ENCODE measurements around the gene SLC22A12. TPM values are rescaled to one million over a fixed set of nuclear protein-coding genes. Genes with fewer than 3 reads are reported as not detected.

Gene SLC22A12
- total RNA-seq, 1 donor from 2014 or later, result not detected

DNA sequence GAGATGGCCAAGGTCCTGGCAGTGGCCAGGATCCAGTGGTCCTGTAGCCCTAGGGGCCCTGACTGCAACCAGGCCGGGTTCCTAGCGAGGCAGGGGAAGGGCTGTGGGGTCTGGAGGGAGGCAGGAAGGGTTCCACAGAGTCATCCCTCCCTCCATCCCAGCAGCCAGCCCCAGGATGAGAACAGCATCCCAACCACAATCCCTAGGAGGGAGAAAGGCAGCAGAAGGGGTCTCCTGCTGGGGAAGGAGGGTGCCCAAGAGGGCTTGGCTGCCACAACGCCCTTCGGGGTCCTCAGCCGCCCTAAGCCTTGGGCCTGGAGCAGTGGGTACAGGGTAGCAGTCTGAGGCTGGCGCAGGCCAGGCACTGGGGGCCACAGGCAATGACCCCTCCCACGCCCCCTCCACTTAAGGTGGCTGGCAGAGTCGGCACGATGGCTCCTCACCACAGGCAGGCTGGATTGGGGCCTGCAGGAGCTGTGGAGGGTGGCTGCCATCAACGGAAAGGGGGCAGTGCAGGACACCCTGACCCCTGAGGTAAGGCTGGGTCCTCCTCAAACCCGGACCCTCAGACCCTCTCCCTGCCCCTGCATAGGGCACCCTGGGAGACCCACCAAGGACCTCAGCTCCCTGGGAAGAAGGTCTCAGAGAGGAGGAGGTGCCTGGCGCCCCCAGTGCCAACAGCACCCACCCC lies 7.2 kb downstream of the SLC22A12 start:
- TF ChIP-seq, protein P1, sequence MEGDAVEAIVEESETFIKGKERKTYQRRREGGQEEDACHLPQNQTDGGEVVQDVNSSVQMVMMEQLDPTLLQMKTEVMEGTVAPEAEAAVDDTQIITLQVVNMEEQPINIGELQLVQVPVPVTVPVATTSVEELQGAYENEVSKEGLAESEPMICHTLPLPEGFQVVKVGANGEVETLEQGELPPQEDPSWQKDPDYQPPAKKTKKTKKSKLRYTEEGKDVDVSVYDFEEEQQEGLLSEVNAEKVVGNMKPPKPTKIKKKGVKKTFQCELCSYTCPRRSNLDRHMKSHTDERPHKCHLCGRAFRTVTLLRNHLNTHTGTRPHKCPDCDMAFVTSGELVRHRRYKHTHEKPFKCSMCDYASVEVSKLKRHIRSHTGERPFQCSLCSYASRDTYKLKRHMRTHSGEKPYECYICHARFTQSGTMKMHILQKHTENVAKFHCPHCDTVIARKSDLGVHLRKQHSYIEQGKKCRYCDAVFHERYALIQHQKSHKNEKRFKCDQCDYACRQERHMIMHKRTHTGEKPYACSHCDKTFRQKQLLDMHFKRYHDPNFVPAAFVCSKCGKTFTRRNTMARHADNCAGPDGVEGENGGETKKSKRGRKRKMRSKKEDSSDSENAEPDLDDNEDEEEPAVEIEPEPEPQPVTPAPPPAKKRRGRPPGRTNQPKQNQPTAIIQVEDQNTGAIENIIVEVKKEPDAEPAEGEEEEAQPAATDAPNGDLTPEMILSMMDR (IDR thresholded peaks at IDR 0.05; ENCODE audit: insufficient read depth, low read length, severe bottlenecking), result no peak
- DNase-seq (ENCODE audit: low read depth) (no peak), FAIRE-seq (no peak)
- Histone ChIP-seq H3K36me3 (ENCODE audit: control insufficient read depth, insufficient read depth, low read length) (no peaks in the 10 kb centered on the region), H3K27me3 (ENCODE audit: control insufficient read depth, insufficient read depth, low read length) (no peaks in the 10 kb centered on the region), H3K4me3 (ENCODE audit: low read depth, low read length) (no peak overlapping the region)

- Histone ChIP-seq H3K27me3 (ENCODE audit: control insufficient read depth, insufficient read depth, low read length) (no peaks in the 10 kb centered on the region), H3K36me3 (ENCODE audit: control insufficient read depth, insufficient read depth, low read length) (no peaks in the 10 kb centered on the region), H3K4me3 (ENCODE audit: low read depth, low read length) (no peak overlapping the region)
- no peak for FAIRE-seq
- no peak for DNase-seq (ENCODE audit: low read depth)
- TF ChIP-seq, protein P1 (IDR thresholded peaks at IDR 0.05; ENCODE audit: insufficient read depth, low read length, severe bottlenecking), result no peak
Measured at GRCh38 chr11:64598797-64599697, 8.0 kb downstream of the SLC22A12 start.

- Histone ChIP-seq H3K36me3 (ENCODE audit: control insufficient read depth, insufficient read depth, low read length) (no peaks in the 10 kb centered on the region), H3K27me3 (ENCODE audit: control insufficient read depth, insufficient read depth, low read length) (no peaks in the 10 kb centered on the region), H3K4me3 (ENCODE audit: low read depth, low read length) (no peak overlapping the region)
- FAIRE-seq (no peak), DNase-seq (ENCODE audit: low read depth) (no peak)
- TF ChIP-seq, protein P1 (IDR thresholded peaks at IDR 0.05; ENCODE audit: insufficient read depth, low read length, severe bottlenecking), result no peak
Measured at GRCh38 chr11:64599698-64600211, 8.7 kb downstream of the SLC22A12 start.

DNA sequence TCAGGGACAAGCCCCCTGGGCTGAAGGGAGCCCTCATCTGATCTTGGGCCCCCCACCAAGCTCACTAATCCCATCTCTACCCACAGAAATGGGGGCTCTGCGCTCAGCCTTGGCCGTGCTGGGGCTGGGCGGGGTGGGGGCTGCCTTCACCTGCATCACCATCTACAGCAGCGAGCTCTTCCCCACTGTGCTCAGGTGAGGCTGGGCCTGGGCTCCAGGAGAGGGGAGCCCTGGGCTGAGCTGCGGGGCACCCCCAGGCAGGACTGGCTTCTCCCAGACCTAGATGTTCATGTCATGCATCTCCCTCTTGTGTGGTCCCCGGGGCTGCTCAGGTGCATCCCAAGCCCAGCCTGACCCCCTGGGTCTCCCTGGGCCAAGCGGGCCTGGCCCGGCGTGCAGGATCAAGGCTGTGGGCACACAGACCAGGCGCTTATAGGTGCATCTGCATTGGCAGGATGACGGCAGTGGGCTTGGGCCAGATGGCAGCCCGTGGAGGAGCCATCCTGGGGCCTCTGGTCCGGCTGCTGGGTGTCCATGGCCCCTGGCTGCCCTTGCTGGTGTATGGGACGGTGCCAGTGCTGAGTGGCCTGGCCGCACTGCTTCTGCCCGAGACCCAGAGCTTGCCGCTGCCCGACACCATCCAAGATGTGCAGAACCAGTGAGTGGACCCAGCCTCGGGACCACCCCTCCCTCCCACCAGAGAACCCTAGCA lies 9.4 kb downstream of the SLC22A12 start:
- Histone ChIP-seq H3K27me3 (ENCODE audit: control insufficient read depth, insufficient read depth, low read length) (no peaks in the 10 kb centered on the region), H3K36me3 (ENCODE audit: control insufficient read depth, insufficient read depth, low read length) (no peaks in the 10 kb centered on the region), H3K4me3 (ENCODE audit: low read depth, low read length) (no peak overlapping the region)
- TF ChIP-seq, protein P1 (IDR thresholded peaks at IDR 0.05; ENCODE audit: insufficient read depth, low read length, severe bottlenecking), result no peak
- FAIRE-seq (no peak), DNase-seq (ENCODE audit: low read depth) (no peak)

- TF ChIP-seq, protein P1 (IDR thresholded peaks at IDR 0.05; ENCODE audit: insufficient read depth, low read length, severe bottlenecking), result no peak
- Histone ChIP-seq H3K4me3 (ENCODE audit: low read depth, low read length) (no peak overlapping the region), H3K36me3 (ENCODE audit: control insufficient read depth, insufficient read depth, low read length) (no peaks in the 10 kb centered on the region), H3K27me3 (ENCODE audit: control insufficient read depth, insufficient read depth, low read length) (peaks cover 1% of the 10 kb centered on the region)
- no peak for DNase-seq (ENCODE audit: low read depth)
- no peak for FAIRE-seq
Measured at GRCh38 chr11:64601605-64602465, 10.8 kb downstream of the SLC22A12 start.
